Tibial nerve (tissue), 4 donors: ENCODE results near the gene OR2T10. TPM values are rescaled to one million over a fixed set of nuclear protein-coding genes. Genes with fewer than 3 reads are reported as not detected.
"Not testable (repeated sequence)": the region's sequence is repeated elsewhere in the genome, so short reads cannot be mapped to it uniquely, and the experiment has no call there.

Source experiments
- DNase-seq, 2 donors: peaks; one replicate each; pipeline ENCODE4 v3.0.0-alpha.2; 2019; ENCODE audit warnings: low spot score in 2 of 2
- H3K27ac ChIP-seq, 4 donors: fragments of 200-600 bp; sonication (generic) in 3 of 4; one replicate each; pipeline ENCODE4 v1.5.1; 2017 to 2019; ENCODE audit warnings: mild to moderate bottlenecking in 1 of 4
- H3K27me3 ChIP-seq, 2 donors: fragments of 200-600 bp; sonication (generic) in 1 of 2; one replicate each; pipeline versions ENCODE4 v1.5.1 to v1.6.0; 2017 to 2019
- H3K36me3 ChIP-seq, 3 donors: fragments of 200-600 bp; sonication (generic); one replicate each; pipeline ENCODE4 v1.5.1; 2018 to 2019
- H3K4me1 ChIP-seq, 4 donors: fragments of 200-600 bp; sonication (generic) in 3 of 4; one replicate each; pipeline ENCODE4 v1.5.1; 2017 to 2019
- H3K4me3 ChIP-seq, 4 donors: fragments of 200-600 bp; sonication (generic) in 3 of 4; one replicate each; pipeline ENCODE4 v1.5.1; 2017 to 2019; ENCODE audit warnings: mild to moderate bottlenecking in 1 of 4, moderate library complexity in 1 of 4
- H3K9me3 ChIP-seq, 4 donors: fragments of 200-600 bp; sonication (generic) in 3 of 4; one replicate each; pipeline ENCODE4 v1.5.1; 2017 to 2019
- EP300 ChIP-seq, 2 donors: sonication (generic); formaldehyde crosslinking; IDR thresholded peaks; one replicate each; pipeline ENCODE4 v1.6.1; 2017; ENCODE audit warnings: antibody characterized with exemption in 2 of 2, mild to moderate bottlenecking in 1 of 2
- POLR2A ChIP-seq, 2 donors: fragments of 450-650 bp; IDR thresholded peaks; one replicate each; pipeline ENCODE4 v1.6.1; 2017; ENCODE audit warnings: antibody characterized with exemption in 2 of 2, mild to moderate bottlenecking in 2 of 2, moderate library complexity in 2 of 2
- WGBS, 2 donors: methylation state at CpG; one replicate each; pipeline ENCODE4 v1.1.5; 2018; 5-methylcytosine and 5-hydroxymethylcytosine counted together
- total RNA-seq, 4 donors: library from RNA; depleted of rRNA; stranded (reverse); fragments of >200 nt; gene quantifications; one replicate each; pipeline ENCODE4 v1.1.0, GENCODE V29; 2016
- TF ChIP-seq, protein P1 (sequence below), 5 experiments: fragments of 200-600 bp in 3 of 5; fragments of 450-650 bp in 2 of 5; sonication (generic) in 3 of 5; IDR thresholded peaks; one replicate each; pipeline ENCODE4 v1.5.1; 2016 to 2019; ENCODE audit warnings: antibody characterized with exemption in 5 of 5, mild to moderate bottlenecking in 3 of 5, moderate library complexity in 2 of 5

The OR2T10 gene
- not detected for total RNA-seq

- Histone ChIP-seq H3K27me3 (no peaks in the 10 kb centered on the region), H3K4me3 (no peak within 1 kb of the TSS), H3K36me3 (no peaks in the 10 kb centered on the region), H3K4me1 (no peaks in the 10 kb centered on the region), H3K9me3 (no peaks in the 10 kb centered on the region), H3K27ac (no peak within 1 kb of the TSS)
- TF ChIP-seq POLR2A (IDR thresholded peaks at IDR 0.05) (no peak), EP300 (IDR thresholded peaks at IDR 0.05) (no peak)
- TF ChIP-seq, protein P1, sequence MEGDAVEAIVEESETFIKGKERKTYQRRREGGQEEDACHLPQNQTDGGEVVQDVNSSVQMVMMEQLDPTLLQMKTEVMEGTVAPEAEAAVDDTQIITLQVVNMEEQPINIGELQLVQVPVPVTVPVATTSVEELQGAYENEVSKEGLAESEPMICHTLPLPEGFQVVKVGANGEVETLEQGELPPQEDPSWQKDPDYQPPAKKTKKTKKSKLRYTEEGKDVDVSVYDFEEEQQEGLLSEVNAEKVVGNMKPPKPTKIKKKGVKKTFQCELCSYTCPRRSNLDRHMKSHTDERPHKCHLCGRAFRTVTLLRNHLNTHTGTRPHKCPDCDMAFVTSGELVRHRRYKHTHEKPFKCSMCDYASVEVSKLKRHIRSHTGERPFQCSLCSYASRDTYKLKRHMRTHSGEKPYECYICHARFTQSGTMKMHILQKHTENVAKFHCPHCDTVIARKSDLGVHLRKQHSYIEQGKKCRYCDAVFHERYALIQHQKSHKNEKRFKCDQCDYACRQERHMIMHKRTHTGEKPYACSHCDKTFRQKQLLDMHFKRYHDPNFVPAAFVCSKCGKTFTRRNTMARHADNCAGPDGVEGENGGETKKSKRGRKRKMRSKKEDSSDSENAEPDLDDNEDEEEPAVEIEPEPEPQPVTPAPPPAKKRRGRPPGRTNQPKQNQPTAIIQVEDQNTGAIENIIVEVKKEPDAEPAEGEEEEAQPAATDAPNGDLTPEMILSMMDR (IDR thresholded peaks at IDR 0.05), result no peak
- no peak for DNase-seq
- 76 to 89% methylated on average over 6 of the region's 6 CpGs for WGBS, 2 donors
These were observed at the start of gene OR2T10 for GRCh38 chr1:248597589-248597988. Gene OR2T10 (minus strand): TSS chr1:248597700. CDS start chr1:248593768, 3,932 bp downstream.

GRCh38 chr1:248645178-248645577, 47.7 kb upstream of the OR2T10 start, which contains the start of gene OR2T35:
Gene OR2T35 (minus strand): TSS chr1:248645278. CDS start chr1:248639258, 6,020 bp downstream.
- 53 to 56% methylated on average over 3 of the region's 3 CpGs for WGBS, 2 donors
- H3K9me3 ChIP-seq, H3K36me3 ChIP-seq, H3K4me3 ChIP-seq, H3K27me3 ChIP-seq, H3K4me1 ChIP-seq, DNase-seq, H3K27ac ChIP-seq: not testable (repeated sequence)

DNA sequence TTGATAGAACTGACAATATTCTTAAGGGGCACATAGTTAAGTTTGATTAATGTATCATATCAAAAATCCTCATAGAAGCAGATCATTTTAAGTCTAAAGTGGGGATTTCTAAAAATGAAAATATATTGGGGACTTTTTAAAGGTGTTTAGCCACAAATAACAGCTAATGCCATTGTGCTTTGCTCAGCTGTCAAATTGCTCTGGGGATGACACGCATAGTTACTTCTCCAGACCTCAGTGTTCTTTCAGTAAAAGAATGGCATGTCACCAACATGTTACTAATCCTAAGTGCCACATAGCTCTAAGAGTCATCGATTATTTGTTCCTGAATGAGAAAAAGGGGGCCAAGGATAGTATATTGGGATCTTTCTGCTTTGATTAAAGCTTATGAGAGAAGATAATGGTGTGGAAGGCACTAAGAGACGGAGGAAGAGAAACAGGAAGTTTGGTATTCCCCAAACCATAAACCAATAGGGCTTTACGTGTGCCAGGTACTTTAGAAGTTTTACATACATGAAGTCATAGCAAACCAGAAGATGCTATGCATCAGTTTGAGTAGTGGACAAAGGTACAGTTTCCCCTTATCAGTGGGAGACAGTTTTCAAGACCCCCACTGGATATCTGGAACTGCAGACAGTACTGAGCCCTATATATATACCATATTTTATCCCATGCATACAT, 45.6 kb upstream of the OR2T10 start:
- H3K36me3 ChIP-seq, H3K4me1 ChIP-seq, H3K27ac ChIP-seq, DNase-seq, H3K9me3 ChIP-seq, H3K4me3 ChIP-seq, H3K27me3 ChIP-seq: not testable (repeated sequence)
- no CpG with 5 or more reads among the region's 4 CpGs for WGBS, 2 donors

GRCh38 chr1:248641583-248641982, 44.1 kb upstream of the OR2T10 start:
- not testable (repeated sequence) for H3K27me3 ChIP-seq, H3K36me3 ChIP-seq, H3K4me1 ChIP-seq, H3K4me3 ChIP-seq, DNase-seq, H3K27ac ChIP-seq, H3K9me3 ChIP-seq
- no CpG with 5 or more reads among the region's 5 CpGs for WGBS, 2 donors

DNA sequence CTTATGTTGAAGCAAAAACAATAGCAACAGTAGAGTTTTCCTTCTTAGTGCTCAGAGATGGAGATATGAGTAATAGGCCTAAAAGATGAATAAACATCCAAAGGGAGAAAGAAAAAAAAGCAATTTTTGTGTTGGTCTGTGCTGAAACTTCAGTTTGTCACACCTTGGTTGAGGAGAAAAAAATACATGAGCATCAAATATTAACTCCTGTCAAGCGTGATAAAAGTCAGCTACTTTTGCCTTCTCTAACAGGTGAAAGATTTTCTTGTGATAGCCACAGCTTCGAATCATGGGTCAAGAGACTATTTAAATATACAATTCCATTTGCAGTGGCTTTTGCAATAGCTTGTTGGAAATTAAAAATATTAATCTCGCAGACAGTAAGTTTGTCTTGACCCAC, 43.4 kb upstream of the OR2T10 start:
- no CpG with 5 or more reads among the region's 3 CpGs for WGBS, 2 donors
- H3K27me3 ChIP-seq, H3K36me3 ChIP-seq, DNase-seq, H3K27ac ChIP-seq, H3K4me3 ChIP-seq, H3K9me3 ChIP-seq, H3K4me1 ChIP-seq: not testable (repeated sequence)

DNA sequence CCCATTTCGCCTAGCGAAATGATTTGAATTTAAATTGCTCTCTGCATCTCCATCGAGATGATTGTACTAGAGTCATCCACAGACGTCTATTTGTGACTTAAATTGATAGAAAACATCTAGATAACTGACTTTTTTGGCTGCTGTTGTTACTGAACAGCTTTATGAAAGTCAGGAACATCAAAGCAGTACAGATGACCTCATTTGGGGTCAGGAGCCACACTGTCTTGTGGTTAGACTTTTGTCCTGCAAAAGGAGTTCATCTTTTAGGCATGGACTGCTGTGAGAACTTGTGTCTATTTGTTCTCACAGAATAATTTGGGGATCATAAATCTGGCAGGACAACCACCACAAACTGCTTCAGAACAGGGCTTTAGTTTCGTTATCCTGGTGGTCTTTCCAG, 42.2 kb upstream of the OR2T10 start:
- H3K36me3 ChIP-seq, H3K27ac ChIP-seq, H3K27me3 ChIP-seq, H3K4me1 ChIP-seq, H3K9me3 ChIP-seq, DNase-seq, H3K4me3 ChIP-seq: not testable (repeated sequence)
- no CpG with 5 or more reads among the region's 5 CpGs for WGBS, 2 donors

DNA sequence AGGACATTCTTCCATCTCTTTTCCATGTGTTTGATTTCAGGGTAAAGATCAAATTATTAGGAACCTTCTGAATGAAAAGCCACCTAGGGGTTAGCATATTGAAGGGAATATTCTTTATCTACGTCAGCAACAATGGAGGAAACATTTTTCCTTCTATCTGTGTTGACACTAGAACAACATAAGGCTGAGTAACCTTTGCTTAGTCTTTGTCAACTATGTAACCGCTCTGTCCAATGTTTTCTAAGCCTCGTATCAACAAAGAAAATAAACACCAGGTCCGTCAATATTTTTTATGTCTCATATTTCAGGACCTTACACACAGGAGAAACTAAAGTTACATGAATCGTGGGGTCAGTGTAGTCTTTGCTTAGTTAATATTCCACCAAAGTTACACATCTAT, 39.1 kb upstream of the OR2T10 start:
- H3K9me3 ChIP-seq, H3K27ac ChIP-seq, DNase-seq, H3K4me3 ChIP-seq, H3K27me3 ChIP-seq, H3K4me1 ChIP-seq, H3K36me3 ChIP-seq: not testable (repeated sequence)
- WGBS, 2 donors, result 29 to 83% methylated on average over 2 to 3 of the region's 5 CpGs

DNA sequence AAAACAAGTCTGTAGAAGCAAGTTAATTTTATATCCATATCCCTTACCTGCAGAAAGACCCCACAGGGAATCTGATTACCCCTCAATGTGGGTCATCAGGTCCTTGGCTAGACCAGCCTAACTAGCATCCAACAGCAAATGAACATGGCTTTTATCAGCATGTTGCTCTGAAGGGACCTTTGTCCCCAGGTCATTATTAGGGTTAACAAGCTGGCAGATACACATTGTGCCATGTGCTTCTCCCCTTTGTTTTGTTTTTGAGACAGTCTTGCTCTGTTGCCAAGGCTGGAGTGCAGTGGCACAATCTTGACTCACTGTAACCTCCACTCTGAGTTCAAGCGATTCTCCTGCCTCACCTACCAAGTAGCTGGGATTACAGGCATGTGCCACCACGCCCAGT, 37.5 kb upstream of the OR2T10 start, which contains the start of gene OR2T11:
OR2T11 (minus strand) TSS at position 101 of the 400 bp plus-strand sequence. CDS start 7,963 bp downstream, outside the sequence.
- H3K27ac ChIP-seq, H3K27me3 ChIP-seq, H3K36me3 ChIP-seq, H3K9me3 ChIP-seq, DNase-seq, H3K4me1 ChIP-seq, H3K4me3 ChIP-seq: not testable (repeated sequence)
- WGBS, 2 donors, result no CpG with 5 or more reads among the region's 2 CpGs

- Histone ChIP-seq H3K36me3 (no peaks in the 10 kb centered on the region), H3K27me3 (no peaks in the 10 kb centered on the region), H3K9me3 (no peaks in the 10 kb centered on the region), H3K27ac (no peak overlapping the region), H3K4me3 (no peak overlapping the region), H3K4me1 (no peaks in the 10 kb centered on the region)
- TF ChIP-seq POLR2A (IDR thresholded peaks at IDR 0.05), result no peak
- no peak for TF ChIP-seq EP300 (IDR thresholded peaks at IDR 0.05)
- TF ChIP-seq, protein P1 (IDR thresholded peaks at IDR 0.05), result no peak
- WGBS, 2 donors, result 71 to 73% methylated on average over 7 of the region's 7 CpGs
- DNase-seq, result no peak
These were observed 34.0 kb upstream of the OR2T10 start for GRCh38 chr1:248631354-248632008.
